GM12873 (cell line): ENCODE measurements around the gene DHX35.
A peak's percentile ranks its signal among the peaks of the same experiment; 100 is the strongest.

Experiments
- CTCF ChIP-seq: IDR thresholded peaks from 2 replicates; pipeline ENCODE4 v1.5.1; 2012; ENCODE audit warnings: low read depth, mild to moderate bottlenecking, moderate library complexity, low read length, control low read depth; ENCODE audit not compliant: insufficient read depth; ENCODE audit errors: missing control alignments

The DHX35 gene

GRCh38 chr20:39040116-39040515 lies 78.0 kb downstream of the DHX35 start:
- TF ChIP-seq CTCF: no peak

GRCh38 chr20:39041067-39041466 lies 78.9 kb downstream of the DHX35 start:
- no peak for TF ChIP-seq CTCF

- TF ChIP-seq CTCF: no peak
Observed at GRCh38 chr20:39042279-39043150, 80.4 kb downstream of the DHX35 start.

- TF ChIP-seq CTCF: no peak
Observed at GRCh38 chr20:39044501-39044900, 82.4 kb downstream of the DHX35 start.

GRCh38 chr20:39045676-39046075 lies 83.5 kb downstream of the DHX35 start:
- TF ChIP-seq CTCF: no peak

- no peak for TF ChIP-seq CTCF
Observed at GRCh38 chr20:39047417-39047985, 85.4 kb downstream of the DHX35 start.

- TF ChIP-seq CTCF: peak; percentile 100
Observed at GRCh38 chr20:39048000-39048696, 86.0 kb downstream of the DHX35 start.
